ENCODE measurements around the gene NXPH4. TPM values are rescaled to one million over a fixed set of nuclear protein-coding genes. Genes with fewer than 3 reads are reported as not detected.

The NXPH4 gene
- total RNA-seq, 1 donor from 2014 or later = not detected

GRCh38 chr12:57215065-57215464, 1.5 kb upstream of the NXPH4 start:
- DNase-seq (no peak), ATAC-seq (no peak)
- Histone ChIP-seq H3K36me3 (peaks cover 15% of the 10 kb centered on the region), H3K27me3 (peaks cover 57% of the 10 kb centered on the region), H3K4me3 (no peak overlapping the region), H3K9me3 (no peaks in the 10 kb centered on the region), H3K4me1 (peaks cover 24% of the 10 kb centered on the region), H3K27ac (no peak overlapping the region)
- intact Hi-C loops (cut with DNase I) = no loop called here
- TF ChIP-seq CTCF (IDR thresholded peaks at IDR 0.05) = no peak

GRCh38 chr12:57215668-57216013, 953 bp upstream of the NXPH4 start:
- Histone ChIP-seq H3K27me3 (peaks cover 63% of the 10 kb centered on the region), H3K27ac (no peak overlapping the region), H3K4me3 (no peak overlapping the region), H3K36me3 (peaks cover 11% of the 10 kb centered on the region), H3K4me1 (peaks cover 24% of the 10 kb centered on the region), H3K9me3 (no peaks in the 10 kb centered on the region)
- TF ChIP-seq CTCF (IDR thresholded peaks at IDR 0.05) = no peak
- intact Hi-C loops (cut with DNase I) = no loop called here
- ATAC-seq (no peak), DNase-seq (no peak)

GRCh38 chr12:57216921-57217879, 606 bp downstream of the NXPH4 start:
- Histone ChIP-seq H3K4me3 (peak overlapping the region; percentile 37), H3K27me3 (peaks cover 79% of the 10 kb centered on the region), H3K27ac (no peak overlapping the region), H3K9me3 (no peaks in the 10 kb centered on the region), H3K36me3 (peaks cover 5% of the 10 kb centered on the region), H3K4me1 (peaks cover 24% of the 10 kb centered on the region)
- DNase-seq (no peak), ATAC-seq (no peak)
- intact Hi-C loops (cut with DNase I) = no loop called here
- TF ChIP-seq CTCF (IDR thresholded peaks at IDR 0.05) = no peak

- ATAC-seq (no peak), DNase-seq (no peak)
- H3K9me3 ChIP-seq = no peaks in the 10 kb centered on the region
- no peak for TF ChIP-seq CTCF (IDR thresholded peaks at IDR 0.05)
- H3K4me3 ChIP-seq = no peak overlapping the region
- no peak overlapping the region for H3K27ac ChIP-seq
- peaks cover 24% of the 10 kb centered on the region for H3K4me1 ChIP-seq
- H3K36me3 ChIP-seq = no peaks in the 10 kb centered on the region
- intact Hi-C loops (cut with DNase I) = no loop called here
- peaks cover 88% of the 10 kb centered on the region for H3K27me3 ChIP-seq
Measured at GRCh38 chr12:57218030-57218853, 1.6 kb downstream of the NXPH4 start.

GRCh38 chr12:57219205-57219992, 2.8 kb downstream of the NXPH4 start:
- DNase-seq (no peak), ATAC-seq (no peak)
- TF ChIP-seq CTCF (IDR thresholded peaks at IDR 0.05) = no peak
- Histone ChIP-seq H3K36me3 (no peaks in the 10 kb centered on the region), H3K4me3 (no peak overlapping the region), H3K27me3 (peaks cover 95% of the 10 kb centered on the region), H3K27ac (no peak overlapping the region), H3K4me1 (peaks cover 20% of the 10 kb centered on the region), H3K9me3 (no peaks in the 10 kb centered on the region)
- intact Hi-C loops (cut with DNase I) = no loop called here
